Lower leg skin (tissue), 4 donors: Measurements from ENCODE around the gene DNMBP. TPM values are rescaled to one million over a fixed set of nuclear protein-coding genes. Genes with fewer than 3 reads are reported as not detected.
"Not testable (repeated sequence)": the region's sequence is repeated elsewhere in the genome, so short reads cannot be mapped to it uniquely, and the experiment has no call there.

Experiments used
- DNase-seq, 2 donors: peaks; one replicate each; pipeline ENCODE4 v3.0.0-alpha.2; 2019; ENCODE audit warnings: low spot score in 2 of 2
- H3K4me3 ChIP-seq: fragments of 200-600 bp; sonication (generic); 2 replicates; pipeline ENCODE4 v1.5.1; 2017; ENCODE audit warnings: mild to moderate bottlenecking, low read depth; ENCODE audit not compliant: poor library complexity, severe bottlenecking
- POLR2A ChIP-seq, 2 donors: fragments of 450-650 bp; IDR thresholded peaks; one replicate each; pipeline ENCODE4 v1.6.1; 2016 to 2017; ENCODE audit warnings: antibody characterized with exemption in 2 of 2, mild to moderate bottlenecking in 1 of 2, moderate library complexity in 1 of 2
- WGBS, 2 donors: methylation state at CpG; one replicate each; pipeline ENCODE4 v1.1.5; 2018; 5-methylcytosine and 5-hydroxymethylcytosine counted together
- intact Hi-C: fragments of 100-400 bp; cut with DNase I; formaldehyde crosslinking; loops from one replicate; pipeline ENCODE4 v1.15.0; 2023; ENCODE audit warnings: low total_unique reads
- total RNA-seq, 4 donors: library from RNA; depleted of rRNA; stranded (reverse); fragments of >200 nt; gene quantifications; one replicate each; pipeline ENCODE4 v1.1.0, GENCODE V29; 2016
- TF ChIP-seq, protein P1 (sequence below), 3 donors: fragments of 450-650 bp; IDR thresholded peaks; one replicate each; pipeline ENCODE4 v1.5.1; 2016; ENCODE audit warnings: antibody characterized with exemption in 3 of 3, mild to moderate bottlenecking in 3 of 3, moderate library complexity in 2 of 3

DNMBP gene
- total RNA-seq, 4 donors from 2014 or later: 39.8 to 78.0 (median 61.9) TPM

GRCh38 chr10:99872367-99873162, 137.2 kb downstream of the DNMBP start:
- 62 to 66% methylated on average over 5 of the region's 5 CpGs for WGBS, 2 donors
- DNase-seq: no peak
- no peak for TF ChIP-seq POLR2A (IDR thresholded peaks at IDR 0.05)
- TF ChIP-seq, protein P1, sequence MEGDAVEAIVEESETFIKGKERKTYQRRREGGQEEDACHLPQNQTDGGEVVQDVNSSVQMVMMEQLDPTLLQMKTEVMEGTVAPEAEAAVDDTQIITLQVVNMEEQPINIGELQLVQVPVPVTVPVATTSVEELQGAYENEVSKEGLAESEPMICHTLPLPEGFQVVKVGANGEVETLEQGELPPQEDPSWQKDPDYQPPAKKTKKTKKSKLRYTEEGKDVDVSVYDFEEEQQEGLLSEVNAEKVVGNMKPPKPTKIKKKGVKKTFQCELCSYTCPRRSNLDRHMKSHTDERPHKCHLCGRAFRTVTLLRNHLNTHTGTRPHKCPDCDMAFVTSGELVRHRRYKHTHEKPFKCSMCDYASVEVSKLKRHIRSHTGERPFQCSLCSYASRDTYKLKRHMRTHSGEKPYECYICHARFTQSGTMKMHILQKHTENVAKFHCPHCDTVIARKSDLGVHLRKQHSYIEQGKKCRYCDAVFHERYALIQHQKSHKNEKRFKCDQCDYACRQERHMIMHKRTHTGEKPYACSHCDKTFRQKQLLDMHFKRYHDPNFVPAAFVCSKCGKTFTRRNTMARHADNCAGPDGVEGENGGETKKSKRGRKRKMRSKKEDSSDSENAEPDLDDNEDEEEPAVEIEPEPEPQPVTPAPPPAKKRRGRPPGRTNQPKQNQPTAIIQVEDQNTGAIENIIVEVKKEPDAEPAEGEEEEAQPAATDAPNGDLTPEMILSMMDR (IDR thresholded peaks at IDR 0.05): no peak
- no peak overlapping the region for H3K4me3 ChIP-seq
- intact Hi-C loops: no loop called here

- H3K4me3 ChIP-seq: no peak overlapping the region
- DNase-seq: no peak
- TF ChIP-seq, protein P1 (IDR thresholded peaks at IDR 0.05): no peak
- no peak for TF ChIP-seq POLR2A (IDR thresholded peaks at IDR 0.05)
- intact Hi-C loops: no loop called here
- 78 to 82% methylated on average over 8 of the region's 8 CpGs for WGBS, 2 donors
Observed at GRCh38 chr10:99870123-99870730, 139.5 kb downstream of the DNMBP start.

DNA sequence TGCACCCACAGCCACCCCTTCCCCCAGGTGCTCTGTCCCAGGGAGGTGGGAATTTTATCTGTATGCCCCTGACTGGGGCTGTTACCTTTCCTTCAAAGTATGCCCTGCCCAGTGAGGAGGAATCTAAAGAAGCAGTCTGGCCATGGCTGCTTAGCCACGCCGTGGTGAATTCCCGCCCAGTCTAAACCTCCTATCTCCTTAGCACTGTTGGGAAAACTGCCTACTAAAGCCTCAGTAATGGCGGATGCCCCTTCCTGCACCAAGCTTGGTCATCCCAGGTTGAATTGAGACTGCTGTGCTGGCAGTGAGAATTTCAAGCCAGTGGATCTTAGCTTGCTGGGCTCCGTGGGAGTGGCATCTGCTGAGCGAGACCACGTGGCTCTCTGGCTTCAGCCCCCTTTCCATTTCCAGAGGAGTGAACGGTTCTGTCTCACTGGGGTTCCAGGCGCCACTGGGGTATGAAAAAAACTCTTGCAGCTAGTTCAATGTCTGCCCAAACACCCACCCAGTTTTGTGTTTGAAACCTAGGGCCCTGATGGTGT, 140.1 kb downstream of the DNMBP start:
- no peak for DNase-seq
- no peak overlapping the region for H3K4me3 ChIP-seq
- WGBS, 2 donors: 75 to 82% methylated on average over 9 of the region's 9 CpGs
- intact Hi-C loops: no loop called here
- TF ChIP-seq, protein P1 (IDR thresholded peaks at IDR 0.05): no peak
- TF ChIP-seq POLR2A (IDR thresholded peaks at IDR 0.05): no peak

GRCh38 chr10:99867250-99867649, 142.5 kb downstream of the DNMBP start:
- intact Hi-C loops, H3K4me3 ChIP-seq, DNase-seq: not testable (repeated sequence)
- WGBS, 2 donors: 67 to 93% methylated on average over 3 of the region's 3 CpGs

GRCh38 chr10:99863535-99864240, 146.1 kb downstream of the DNMBP start:
- DNase-seq, intact Hi-C loops: not testable (repeated sequence)
- WGBS, 2 donors: 59 to 67% methylated on average over 9 of the region's 9 CpGs

DNA sequence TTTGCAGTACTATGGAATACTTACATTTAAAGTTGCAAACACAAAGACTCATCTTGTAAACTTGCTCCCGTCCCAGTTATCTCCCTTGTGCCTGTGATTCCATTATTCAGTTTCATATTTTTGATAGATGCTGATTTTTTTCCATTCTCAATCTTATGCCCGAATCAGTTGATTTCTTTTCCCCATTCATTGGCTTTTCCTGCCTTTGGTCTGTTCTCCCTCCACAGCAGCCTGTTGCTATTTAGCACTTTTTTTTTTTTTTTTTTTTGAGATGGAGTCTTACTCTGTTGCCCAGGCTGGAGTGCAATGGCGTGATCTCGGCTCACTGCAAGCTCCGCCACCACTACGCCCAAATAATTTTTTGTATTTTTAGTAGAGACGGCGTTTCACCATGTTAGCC, 149.3 kb downstream of the DNMBP start:
- WGBS, 2 donors: 92 to 95% methylated on average over 8 of the region's 8 CpGs
- intact Hi-C loops: no loop called here
- no peak for DNase-seq

More at GRCh38 chr10:99863535-99864240, 146.1 kb downstream of the DNMBP start:
- not testable (repeated sequence) for H3K4me3 ChIP-seq

More for the DNA sequence above, 149.3 kb downstream of the DNMBP start:
- H3K4me3 ChIP-seq: no peak overlapping the region
- TF ChIP-seq POLR2A (IDR thresholded peaks at IDR 0.05): no peak
- TF ChIP-seq, protein P1 (IDR thresholded peaks at IDR 0.05): no peak
